OCI-LY7 (cell line): ENCODE data around the gene ZKSCAN1. TPM values are rescaled to one million over a fixed set of nuclear protein-coding genes. Genes with fewer than 3 reads are reported as not detected.
A peak's percentile ranks its signal among the peaks of the same experiment; 100 is the strongest.

Experiments used
- BruUV-seq: library from RNA; stranded (reverse); fragments of 400-500 nt; replicated peaks from 2 replicates; lab custom pipeline; 2021; lab: Mats Ljungman, UMichigan
- CTCF ChIA-PET: fragments of 300-600 bp; sonication (Branson Sonifier 250); formaldehyde crosslinking; loops from one replicate; lab custom pipeline; 2022; ENCODE audit warnings: antibody characterized with exemption; ENCODE audit not compliant: unreplicated experiment; lab: Charles Lee
- POLR2A ChIA-PET: fragments of 300-600 bp; sonication (Branson Sonifier 250); formaldehyde crosslinking; loops from one replicate; lab custom pipeline; 2022; ENCODE audit warnings: antibody characterized with exemption; lab: Charles Lee
- DNase-seq: peaks from one replicate; pipeline ENCODE4 v3.0.0-alpha.2; 2015; ENCODE audit warnings: low spot score
- H2AFZ ChIP-seq: fragments of 200-600 bp; sonication (generic), shearing (Covaris generic); 2 replicates; pipeline ENCODE4 v1.6.1; 2014; ENCODE audit warnings: mild to moderate bottlenecking, antibody characterized with exemption, low read length, moderate library complexity
- H3K27ac ChIP-seq: fragments of 200-600 bp; sonication (generic); 2 replicates; pipeline ENCODE4 v1.5.1; 2014; ENCODE audit warnings: mixed run types, low read depth, mild to moderate bottlenecking, moderate library complexity, low read length, inconsistent platforms; ENCODE audit not compliant: poor library complexity, severe bottlenecking
- H3K36me3 ChIP-seq: fragments of 200-600 bp; sonication (generic); 2 replicates; pipeline ENCODE4 v1.6.1; 2014; ENCODE audit warnings: mild to moderate bottlenecking, antibody characterized with exemption, low read length, moderate library complexity, mixed read lengths; ENCODE audit not compliant: insufficient read depth
- H3K4me1 ChIP-seq: fragments of 200-600 bp; sonication (generic); 2 replicates; pipeline ENCODE4 v1.5.1; 2014; ENCODE audit warnings: mild to moderate bottlenecking, low read length; ENCODE audit not compliant: insufficient read depth, poor library complexity, severe bottlenecking
- H3K4me2 ChIP-seq: fragments of 200-600 bp; sonication (generic); 2 replicates; pipeline ENCODE4 v1.6.1; 2014; ENCODE audit warnings: mild to moderate bottlenecking, low read length
- H3K4me3 ChIP-seq: fragments of 200-600 bp; sonication (generic); 2 replicates; pipeline ENCODE4 v1.5.1; 2014; ENCODE audit warnings: mild to moderate bottlenecking, low read depth, low read length; ENCODE audit not compliant: poor library complexity, severe bottlenecking
- H3K79me2 ChIP-seq: fragments of 200-600 bp; sonication (generic); 2 replicates; pipeline ENCODE4 v1.6.1; 2016; ENCODE audit warnings: low read depth, mild to moderate bottlenecking, low read length, moderate library complexity, mixed read lengths; ENCODE audit not compliant: insufficient read depth
- H3K9me2 ChIP-seq: fragments of 200-600 bp; sonication (generic); 2 replicates; pipeline ENCODE4 v1.6.1; 2016; ENCODE audit warnings: mild to moderate bottlenecking, low read length, mixed read lengths; ENCODE audit not compliant: insufficient read depth
- H3K9me3 ChIP-seq: fragments of 200-600 bp; sonication (generic); 2 replicates; pipeline ENCODE4 v1.6.1; 2014; ENCODE audit warnings: mild to moderate bottlenecking, mixed run types, low read length, mixed read lengths
- H4K20me1 ChIP-seq: fragments of 200-600 bp; sonication (generic); 2 replicates; pipeline ENCODE4 v1.6.1; 2014; ENCODE audit warnings: mild to moderate bottlenecking, antibody characterized with exemption, low read length, moderate library complexity, mixed read lengths; ENCODE audit not compliant: insufficient read depth
- CTCF ChIP-seq: fragments of 200-600 bp; sonication (generic); conservative IDR thresholded peaks from 2 replicates; pipeline ENCODE4 v1.5.1; 2014; ENCODE audit warnings: mild to moderate bottlenecking, antibody characterized with exemption, low read length, moderate library complexity, mixed read lengths
- EZH2phosphoT487 ChIP-seq: fragments of 200-600 bp; sonication (generic); IDR thresholded peaks from 2 replicates; pipeline ENCODE4 v1.6.1; 2018; ENCODE audit warnings: low read depth, borderline replicate concordance, mild to moderate bottlenecking, mixed run types, antibody characterized with exemption, low read length, moderate library complexity, mixed read lengths
- intact Hi-C: fragments of 100-400 bp; cut with micrococcal nuclease; formaldehyde crosslinking; loops from one replicate; pipeline ENCODE4 v1.10.0; 2022; ENCODE audit not compliant: unreplicated experiment
- total RNA-seq, 2 experiments: library from RNA; depleted of rRNA in 1 of 2; stranded (reverse); fragments of >200 nt in 1 of 2; shearing (Covaris generic) in 1 of 2; gene quantifications; 2 replicates each; pipeline ENCODE4 v1.2.3, GENCODE V29; 2014 to 2022

Gene ZKSCAN1
- total RNA-seq, 2 experiments from 2014 or later = 20.2 to 48.1 TPM

- Histone ChIP-seq H4K20me1 (no peaks in the 10 kb centered on the region), H3K4me1 (peaks cover 14% of the 10 kb centered on the region), H3K27ac (peak within 1 kb of the TSS; percentile 56), H3K9me2 (no peaks in the 10 kb centered on the region), H2AFZ (peak within 1 kb of the TSS; percentile 96), H3K4me2 (peak within 1 kb of the TSS; percentile 96), H3K9me3 (no peaks in the 10 kb centered on the region), H3K79me2 (no peaks in the 10 kb centered on the region; the same call in 1 of the 2 replicates), H3K36me3 (no peaks in the 10 kb centered on the region), H3K4me3 (peak within 1 kb of the TSS; percentile 89)
- intact Hi-C loops = loop anchor here (1.0 to 5.0 kb wide), 4 partner anchors 32 to 137 kb away; partner anchors contain the start of genes ZKSCAN1 and ZNF3
- TF ChIP-seq CTCF (peak; percentile 63), EZH2phosphoT487 (no peak)
- CTCF ChIA-PET = no interaction called here
- peak; percentile 84 for DNase-seq
- TSS peak; percentile 86 for BruUV-seq
- POLR2A ChIA-PET = interaction anchor here (0.9 to 1.1 kb wide), 5 partner anchors 9 to 34 kb away, joined by 3 to 5 read pairs (median 4); partner anchors contain the start of gene ZKSCAN1
Observed at GRCh38 chr7:100049441-100050291, 34.3 kb downstream of the ZKSCAN1 start, which contains the start of gene ZSCAN21. Gene ZSCAN21 (plus strand): TSS chr7:100049774. CDS start chr7:100057007, 7,233 bp downstream.

GRCh38 chr7:100051611-100052010 lies 36.2 kb downstream of the ZKSCAN1 start:
- intact Hi-C loops = loop anchor here (5.0 kb wide), 2 partner anchors 59 to 139 kb away; no protein-coding TSS in a partner anchor
- DNase-seq = no peak
- Histone ChIP-seq H4K20me1 (no peaks in the 10 kb centered on the region), H3K4me1 (peaks cover 10% of the 10 kb centered on the region), H2AFZ (no peak overlapping the region), H3K9me3 (no peaks in the 10 kb centered on the region), H3K4me3 (no peak overlapping the region), H3K9me2 (no peaks in the 10 kb centered on the region), H3K36me3 (no peaks in the 10 kb centered on the region), H3K4me2 (no peak overlapping the region), H3K79me2 (no peaks in the 10 kb centered on the region; the same call in 1 of the 2 replicates), H3K27ac (no peak overlapping the region)
- no TSS peak for BruUV-seq
- no peak for TF ChIP-seq CTCF
- TF ChIP-seq EZH2phosphoT487 = no peak
- CTCF ChIA-PET = no interaction called here
- POLR2A ChIA-PET = interaction anchor here (0.9 to 1.0 kb wide), 2 partner anchors 21 to 36 kb away, joined by 3 read pairs; partner anchors contain the start of gene ZKSCAN1
